ENCODE data around the gene FGF19. TPM values are rescaled to one million over a fixed set of nuclear protein-coding genes. Genes with fewer than 3 reads are reported as not detected.

Gene FGF19
- total RNA-seq, 2 experiments from 2014 or later: not detected

DNA sequence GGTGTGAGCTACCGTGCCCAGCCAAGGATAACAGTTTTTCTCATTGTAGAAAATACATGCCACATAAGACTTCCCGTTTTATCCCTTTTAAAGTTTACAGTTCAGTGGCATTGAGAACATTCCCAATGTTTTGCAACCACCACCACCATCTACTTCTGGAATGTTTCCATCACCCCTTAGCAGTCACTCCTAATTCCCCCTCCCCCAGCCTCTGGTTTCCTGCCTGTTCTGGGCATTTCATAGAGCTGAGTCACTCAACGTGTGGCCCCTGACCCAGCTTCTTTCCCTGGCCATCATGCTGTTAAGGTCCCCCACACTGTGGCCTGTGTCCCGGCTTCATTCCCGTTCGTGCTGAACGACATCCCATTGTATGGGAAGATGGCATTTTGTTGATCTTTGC, 40.6 kb upstream of the FGF19 start:
- H3K36me3 ChIP-seq (ENCODE audit: insufficient read depth, low read length): no peaks in the 10 kb centered on the region
- BruUV-seq (replicated peaks): no TSS peak
- no peak overlapping the region for H3K4me2 ChIP-seq (ENCODE audit: low read length)
- H3K4me3 ChIP-seq (ENCODE audit: low read depth, low read length, poor library complexity, severe bottlenecking): no peak overlapping the region
- DNase-seq (ENCODE audit: low spot score): no peak
- no peak overlapping the region for H3K27ac ChIP-seq (ENCODE audit: low read depth, low read length, poor library complexity, severe bottlenecking)
- intact Hi-C loops (cut with micrococcal nuclease; ENCODE audit: unreplicated experiment): no loop called here
- TF ChIP-seq, protein P1, sequence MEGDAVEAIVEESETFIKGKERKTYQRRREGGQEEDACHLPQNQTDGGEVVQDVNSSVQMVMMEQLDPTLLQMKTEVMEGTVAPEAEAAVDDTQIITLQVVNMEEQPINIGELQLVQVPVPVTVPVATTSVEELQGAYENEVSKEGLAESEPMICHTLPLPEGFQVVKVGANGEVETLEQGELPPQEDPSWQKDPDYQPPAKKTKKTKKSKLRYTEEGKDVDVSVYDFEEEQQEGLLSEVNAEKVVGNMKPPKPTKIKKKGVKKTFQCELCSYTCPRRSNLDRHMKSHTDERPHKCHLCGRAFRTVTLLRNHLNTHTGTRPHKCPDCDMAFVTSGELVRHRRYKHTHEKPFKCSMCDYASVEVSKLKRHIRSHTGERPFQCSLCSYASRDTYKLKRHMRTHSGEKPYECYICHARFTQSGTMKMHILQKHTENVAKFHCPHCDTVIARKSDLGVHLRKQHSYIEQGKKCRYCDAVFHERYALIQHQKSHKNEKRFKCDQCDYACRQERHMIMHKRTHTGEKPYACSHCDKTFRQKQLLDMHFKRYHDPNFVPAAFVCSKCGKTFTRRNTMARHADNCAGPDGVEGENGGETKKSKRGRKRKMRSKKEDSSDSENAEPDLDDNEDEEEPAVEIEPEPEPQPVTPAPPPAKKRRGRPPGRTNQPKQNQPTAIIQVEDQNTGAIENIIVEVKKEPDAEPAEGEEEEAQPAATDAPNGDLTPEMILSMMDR (conservative IDR thresholded peaks at IDR 0.05; ENCODE audit: low read length): no peak
- no peak for TF ChIP-seq EZH2phosphoT487 (IDR thresholded peaks at IDR 0.05; ENCODE audit: borderline replicate concordance, low read depth, low read length)
- H2AFZ ChIP-seq (ENCODE audit: low read length): no peak overlapping the region
- H4K20me1 ChIP-seq (ENCODE audit: insufficient read depth, low read length): no peaks in the 10 kb centered on the region
- CTCF ChIA-PET (ENCODE audit: unreplicated experiment): no interaction called here
- no peaks in the 10 kb centered on the region for H3K79me2 ChIP-seq (ENCODE audit: insufficient read depth, low read depth, low read length)
- no peaks in the 10 kb centered on the region for H3K9me2 ChIP-seq (ENCODE audit: insufficient read depth, low read length)
- no peaks in the 10 kb centered on the region for H3K4me1 ChIP-seq (ENCODE audit: insufficient read depth, low read length, poor library complexity, severe bottlenecking)
- H3K9me3 ChIP-seq (ENCODE audit: low read length): no peaks in the 10 kb centered on the region
- POLR2A ChIA-PET: no interaction called here

DNA sequence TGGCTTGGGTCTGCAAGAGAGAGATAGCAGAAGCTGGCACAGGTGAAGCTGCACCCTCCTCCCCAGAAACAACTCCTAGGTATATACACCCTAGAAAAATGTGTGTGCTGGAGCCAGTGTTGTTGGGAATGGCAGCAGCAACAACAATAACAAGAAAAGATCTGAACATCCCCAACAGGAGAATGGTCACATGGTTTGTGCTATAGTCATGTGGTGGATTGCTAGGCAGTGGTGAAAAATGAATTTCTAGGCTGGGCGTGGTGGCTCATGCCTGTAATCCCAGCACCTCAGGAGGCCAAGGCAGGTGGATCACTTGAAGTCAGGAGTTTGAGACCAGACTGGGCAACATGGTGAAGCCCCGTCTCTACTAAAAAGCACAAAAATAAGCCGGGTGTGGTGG, 31.0 kb upstream of the FGF19 start:
- DNase-seq (ENCODE audit: low spot score): no peak
- Histone ChIP-seq H3K4me2 (ENCODE audit: low read length) (no peak overlapping the region), H3K9me3 (ENCODE audit: low read length) (no peaks in the 10 kb centered on the region), H2AFZ (ENCODE audit: low read length) (no peak overlapping the region), H3K27ac (ENCODE audit: low read depth, low read length, poor library complexity, severe bottlenecking) (no peak overlapping the region), H3K79me2 (ENCODE audit: insufficient read depth, low read depth, low read length) (no peaks in the 10 kb centered on the region), H4K20me1 (ENCODE audit: insufficient read depth, low read length) (no peaks in the 10 kb centered on the region), H3K4me3 (ENCODE audit: low read depth, low read length, poor library complexity, severe bottlenecking) (no peak overlapping the region), H3K4me1 (ENCODE audit: insufficient read depth, low read length, poor library complexity, severe bottlenecking) (no peaks in the 10 kb centered on the region), H3K9me2 (ENCODE audit: insufficient read depth, low read length) (no peaks in the 10 kb centered on the region), H3K36me3 (ENCODE audit: insufficient read depth, low read length) (no peaks in the 10 kb centered on the region)
- no peak for TF ChIP-seq EZH2phosphoT487 (IDR thresholded peaks at IDR 0.05; ENCODE audit: borderline replicate concordance, low read depth, low read length)
- TF ChIP-seq, protein P1 (conservative IDR thresholded peaks at IDR 0.05; ENCODE audit: low read length): no peak
- intact Hi-C loops (cut with micrococcal nuclease; ENCODE audit: unreplicated experiment): no loop called here
- POLR2A ChIA-PET: no interaction called here
- CTCF ChIA-PET (ENCODE audit: unreplicated experiment): no interaction called here
- no TSS peak for BruUV-seq (replicated peaks)

DNA sequence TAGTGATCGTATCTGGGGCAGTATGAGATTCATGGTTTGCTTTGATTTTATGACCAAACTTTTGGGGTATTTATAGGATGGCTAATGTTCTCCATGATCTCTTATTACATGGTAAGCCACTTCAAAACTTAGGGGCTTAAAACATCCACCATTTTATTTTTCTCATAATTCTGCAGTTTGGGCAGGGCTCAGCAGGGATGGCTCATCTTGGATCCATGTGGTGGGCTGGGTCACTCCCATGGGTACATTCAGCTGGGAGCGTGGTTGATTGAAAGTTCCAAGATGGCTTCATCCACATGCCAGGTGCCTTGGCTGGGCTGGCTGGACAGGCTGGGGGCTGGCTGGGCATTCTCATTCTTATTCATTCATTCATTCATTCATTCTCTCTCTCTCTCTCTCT, 30.5 kb upstream of the FGF19 start:
- no peak for DNase-seq (ENCODE audit: low spot score)
- Histone ChIP-seq H2AFZ (ENCODE audit: low read length) (no peak overlapping the region), H3K4me3 (ENCODE audit: low read depth, low read length, poor library complexity, severe bottlenecking) (no peak overlapping the region), H3K9me2 (ENCODE audit: insufficient read depth, low read length) (no peaks in the 10 kb centered on the region), H3K36me3 (ENCODE audit: insufficient read depth, low read length) (no peaks in the 10 kb centered on the region), H3K79me2 (ENCODE audit: insufficient read depth, low read depth, low read length) (no peaks in the 10 kb centered on the region), H4K20me1 (ENCODE audit: insufficient read depth, low read length) (no peaks in the 10 kb centered on the region), H3K4me1 (ENCODE audit: insufficient read depth, low read length, poor library complexity, severe bottlenecking) (no peaks in the 10 kb centered on the region), H3K4me2 (ENCODE audit: low read length) (no peak overlapping the region), H3K9me3 (ENCODE audit: low read length) (no peaks in the 10 kb centered on the region), H3K27ac (ENCODE audit: low read depth, low read length, poor library complexity, severe bottlenecking) (no peak overlapping the region)
- intact Hi-C loops (cut with micrococcal nuclease; ENCODE audit: unreplicated experiment): no loop called here
- CTCF ChIA-PET (ENCODE audit: unreplicated experiment): no interaction called here
- no TSS peak for BruUV-seq (replicated peaks)
- POLR2A ChIA-PET: no interaction called here
- TF ChIP-seq, protein P1 (conservative IDR thresholded peaks at IDR 0.05; ENCODE audit: low read length): no peak
- no peak for TF ChIP-seq EZH2phosphoT487 (IDR thresholded peaks at IDR 0.05; ENCODE audit: borderline replicate concordance, low read depth, low read length)

Measured in OCI-LY7 (cell line).